GM19328 (cell line): ENCODE results near the gene SETSIP.
A peak's percentile ranks its signal among the peaks of the same experiment; 100 is the strongest.
"Not testable (repeated sequence)": the region's sequence is repeated elsewhere in the genome, so short reads cannot be mapped to it uniquely, and the experiment has no call there.

Experiments used
- ATAC-seq: cut with Tn5 transposase; IDR thresholded peaks from one replicate; pipeline ENCODE4 v1.9.1; 2021; ENCODE audit warnings: mild to moderate bottlenecking, moderate library complexity; ENCODE audit not compliant: unreplicated experiment

Gene SETSIP

GRCh38 chr1:92075311-92075710, at the start of gene SETSIP:
Gene SETSIP (minus strand): TSS chr1:92075411. CDS start chr1:92075411, 0 bp downstream.
- ATAC-seq, result no peak

GRCh38 chr1:92123868-92124267, 48.7 kb upstream of the SETSIP start:
- ATAC-seq, result no peak

- no peak for ATAC-seq
These were observed 43.6 kb upstream of the SETSIP start for GRCh38 chr1:92118826-92119225.

GRCh38 chr1:92117526-92117925, 42.3 kb upstream of the SETSIP start:
- no peak for ATAC-seq

- no peak for ATAC-seq
These were observed 33.4 kb upstream of the SETSIP start for GRCh38 chr1:92108631-92109030.

- ATAC-seq, result no peak
These were observed 30.4 kb upstream of the SETSIP start for GRCh38 chr1:92105546-92106081.

- no peak for ATAC-seq
These were observed 21.1 kb upstream of the SETSIP start for GRCh38 chr1:92096317-92096716.

- ATAC-seq, result no peak
These were observed 20.7 kb upstream of the SETSIP start for GRCh38 chr1:92095874-92096273.

GRCh38 chr1:92094595-92094994, 19.4 kb upstream of the SETSIP start:
- no peak for ATAC-seq

GRCh38 chr1:92094090-92094489, 18.9 kb upstream of the SETSIP start:
- no peak for ATAC-seq

GRCh38 chr1:92091625-92092024, 16.4 kb upstream of the SETSIP start:
- ATAC-seq, result no peak

GRCh38 chr1:92087542-92087941, 12.3 kb upstream of the SETSIP start:
- no peak for ATAC-seq

- no peak for ATAC-seq
These were observed 10.5 kb upstream of the SETSIP start for GRCh38 chr1:92085727-92086126.

GRCh38 chr1:92084651-92085050, 9.4 kb upstream of the SETSIP start:
- ATAC-seq, result no peak

- no peak for ATAC-seq
These were observed 5.8 kb upstream of the SETSIP start for GRCh38 chr1:92081031-92081430.

- ATAC-seq, result peak; percentile 93
These were observed 5.1 kb upstream of the SETSIP start, which contains the start of gene BTBD8 for GRCh38 chr1:92080128-92080985. Gene BTBD8 (plus strand): TSS chr1:92080345. CDS start chr1:92080572, 227 bp downstream.

GRCh38 chr1:92079441-92079840, 4.2 kb upstream of the SETSIP start:
- ATAC-seq, result no peak

GRCh38 chr1:92078077-92078476, 2.9 kb upstream of the SETSIP start:
- not testable (repeated sequence) for ATAC-seq

- ATAC-seq, result no peak
These were observed 1.2 kb upstream of the SETSIP start for GRCh38 chr1:92076363-92076762.

- not testable (repeated sequence) for ATAC-seq
These were observed 765 bp downstream of the SETSIP start for GRCh38 chr1:92074446-92074845.

- ATAC-seq, result no peak
These were observed 4.3 kb downstream of the SETSIP start for GRCh38 chr1:92070892-92071291.

- no peak for ATAC-seq
These were observed 8.9 kb downstream of the SETSIP start for GRCh38 chr1:92066321-92066720.
